Stomach smooth muscle (tissue), 2 donors: ENCODE measurements around the gene ZNF784.

Experiments used
- H3K27ac ChIP-seq: one replicate; pipeline ENCODE4 v1.7.0; 2013; ENCODE audit warnings: mild to moderate bottlenecking, low read length, inconsistent platforms
- H3K27me3 ChIP-seq, 2 donors: one replicate each; pipeline ENCODE4 v1.7.0; 2013; ENCODE audit warnings: low read length in 2 of 2; ENCODE audit not compliant: insufficient read depth in 2 of 2, control insufficient read depth in 1 of 2
- H3K36me3 ChIP-seq, 2 donors: one replicate each; pipeline ENCODE4 v1.7.0; 2013; ENCODE audit warnings: low read length in 2 of 2; ENCODE audit not compliant: control insufficient read depth in 2 of 2, insufficient read depth in 2 of 2
- H3K4me1 ChIP-seq: one replicate; pipeline ENCODE4 v1.7.0; 2013; ENCODE audit warnings: low read length; ENCODE audit not compliant: control insufficient read depth, insufficient read depth
- H3K4me3 ChIP-seq, 2 donors: one replicate each; pipeline ENCODE4 v1.7.0; 2013; ENCODE audit warnings: low read length in 2 of 2
- H3K9ac ChIP-seq, 2 donors: one replicate each; pipeline ENCODE4 v1.7.0; 2013; ENCODE audit warnings: low read length in 2 of 2, mild to moderate bottlenecking in 1 of 2
- H3K9me3 ChIP-seq, 2 donors: one replicate each; pipeline ENCODE4 v1.7.0; 2013; ENCODE audit warnings: low read length in 2 of 2; ENCODE audit not compliant: control insufficient read depth in 2 of 2
- donor health status: healthy.
- donor health status: Pancreatic carcinoma.

ZNF784 gene

GRCh38 chr19:55642153-55643002 lies 18.0 kb upstream of the ZNF784 start:
- Histone ChIP-seq H3K4me3 (peak overlapping the region; percentile 81 to 93), H3K27me3 (no peaks in the 10 kb centered on the region), H3K9me3 (no peaks in the 10 kb centered on the region), H3K4me1 (peaks cover 55% of the 10 kb centered on the region), H3K27ac (peak overlapping the region; percentile 88), H3K9ac (peak overlapping the region; percentile 64 to 79), H3K36me3 (peaks cover 6 to 8% of the 10 kb centered on the region in 2 donors)

- Histone ChIP-seq H3K36me3 (peaks cover 6 to 8% of the 10 kb centered on the region in 2 donors), H3K27ac (peak overlapping the region; percentile 88), H3K4me3 (peak overlapping the region; percentile 81 to 93), H3K4me1 (peaks cover 57% of the 10 kb centered on the region), H3K27me3 (no peaks in the 10 kb centered on the region), H3K9ac (peak overlapping the region; percentile 79 to 85), H3K9me3 (no peaks in the 10 kb centered on the region)
Measured at GRCh38 chr19:55641426-55642152, 17.2 kb upstream of the ZNF784 start.

- Histone ChIP-seq H3K36me3 (peaks cover 6 to 8% of the 10 kb centered on the region in 2 donors), H3K27ac (peak within 1 kb of the TSS; percentile 88), H3K9ac (peak within 1 kb of the TSS; percentile 79 to 85), H3K4me1 (peaks cover 65% of the 10 kb centered on the region), H3K9me3 (no peaks in the 10 kb centered on the region), H3K4me3 (peak within 1 kb of the TSS; percentile 81 to 93), H3K27me3 (no peaks in the 10 kb centered on the region)
Measured at GRCh38 chr19:55640577-55641425, 16.4 kb upstream of the ZNF784 start, which contains the start of gene ZNF580. Gene ZNF580 (plus strand): TSS chr19:55641002. CDS start chr19:55642509, 1,507 bp downstream.

- Histone ChIP-seq H3K4me1 (peaks cover 71% of the 10 kb centered on the region), H3K4me3 (peak overlapping the region; percentile 81 to 93)
Measured at GRCh38 chr19:55640043-55640576, 15.7 kb upstream of the ZNF784 start.

GRCh38 chr19:55638864-55639359 lies 14.5 kb upstream of the ZNF784 start:
- Histone ChIP-seq H3K4me3 (no peak overlapping the region), H3K9me3 (no peaks in the 10 kb centered on the region), H3K4me1 (peaks cover 59% of the 10 kb centered on the region), H3K27ac (no peak overlapping the region), H3K36me3 (no peaks in the 10 kb centered on the region), H3K9ac (no peak overlapping the region), H3K27me3 (no peaks in the 10 kb centered on the region)

More at GRCh38 chr19:55640043-55640576, 15.7 kb upstream of the ZNF784 start:
- H3K9ac ChIP-seq: peak overlapping the region; percentile 73 to 79
- peaks cover under 1 to 3% of the 10 kb centered on the region in 2 donors for H3K36me3 ChIP-seq
- H3K27me3 ChIP-seq: no peaks in the 10 kb centered on the region
- H3K9me3 ChIP-seq: no peaks in the 10 kb centered on the region
- peak overlapping the region; percentile 88 for H3K27ac ChIP-seq

- no peaks in the 10 kb centered on the region for H3K27me3 ChIP-seq
- no peaks in the 10 kb centered on the region for H3K36me3 ChIP-seq
- H3K27ac ChIP-seq: no peak overlapping the region
- H3K9me3 ChIP-seq: no peaks in the 10 kb centered on the region
- no peak overlapping the region for H3K9ac ChIP-seq
- peaks cover 51% of the 10 kb centered on the region for H3K4me1 ChIP-seq
- peak overlapping the region in 1 of 2 donors; percentile 8 for H3K4me3 ChIP-seq
Measured at GRCh38 chr19:55637534-55637933, 13.2 kb upstream of the ZNF784 start.

GRCh38 chr19:55636723-55637122 lies 12.4 kb upstream of the ZNF784 start:
- no peaks in the 10 kb centered on the region for H3K27me3 ChIP-seq
- peak overlapping the region in 1 of 2 donors; percentile 100 for H3K4me3 ChIP-seq
- H3K9me3 ChIP-seq: no peaks in the 10 kb centered on the region
- H3K9ac ChIP-seq: no peak overlapping the region
- peaks cover 48% of the 10 kb centered on the region for H3K4me1 ChIP-seq
- no peaks in the 10 kb centered on the region for H3K36me3 ChIP-seq
- H3K27ac ChIP-seq: no peak overlapping the region

GRCh38 chr19:55635856-55636440 lies 11.6 kb upstream of the ZNF784 start:
- Histone ChIP-seq H3K27me3 (no peaks in the 10 kb centered on the region), H3K9me3 (no peaks in the 10 kb centered on the region), H3K9ac (peak overlapping the region; percentile 100), H3K27ac (peak overlapping the region; percentile 100), H3K36me3 (no peaks in the 10 kb centered on the region), H3K4me1 (peaks cover 46% of the 10 kb centered on the region), H3K4me3 (peak overlapping the region; percentile 100)

GRCh38 chr19:55635334-55635717 lies 11.0 kb upstream of the ZNF784 start:
- peak overlapping the region; percentile 100 for H3K9ac ChIP-seq
- no peaks in the 10 kb centered on the region for H3K9me3 ChIP-seq
- H3K36me3 ChIP-seq: no peaks in the 10 kb centered on the region
- H3K4me3 ChIP-seq: peak overlapping the region; percentile 100
- peaks cover 43% of the 10 kb centered on the region for H3K4me1 ChIP-seq
- peak overlapping the region; percentile 100 for H3K27ac ChIP-seq
- no peaks in the 10 kb centered on the region for H3K27me3 ChIP-seq
